SK-N-SH treated with all-trans-retinoic acid at 6 μM for 48 hours (cell line): ENCODE data around the gene CXCR6.

Source experiments
- ATAC-seq: fragments of 200-7000 bp; cut with Tn5 transposase; 3 replicates; pipeline ENCODE4 v1.9.1; 2020; ENCODE audit warnings: mild to moderate bottlenecking, moderate library complexity
- ARNTL ChIP-seq: fragments of 450-650 bp; formaldehyde crosslinking; IDR thresholded peaks from 2 replicates; pipeline ENCODE4 v1.5.0; 2020; ENCODE audit warnings: low read depth, mild to moderate bottlenecking, moderate library complexity, borderline replicate concordance
- BACH2 ChIP-seq: fragments of 250-450 bp; sonication (Bioruptor Pico); IDR thresholded peaks from 2 replicates; pipeline ENCODE4 v1.9.0; 2021; ENCODE audit warnings: mild to moderate bottlenecking, borderline replicate concordance
- CREB5 ChIP-seq: fragments of 250-450 bp; sonication (Bioruptor Pico); IDR thresholded peaks from 2 replicates; pipeline ENCODE4 v1.5.1; 2020; ENCODE audit warnings: low read depth, mild to moderate bottlenecking, moderate library complexity
- CSDC2 ChIP-seq: fragments of 250-450 bp; sonication (Bioruptor Pico); IDR thresholded peaks from 2 replicates; pipeline ENCODE4 v1.5.0; 2020; ENCODE audit warnings: mild to moderate bottlenecking, moderate library complexity
- CSRNP3 ChIP-seq: fragments of 250-450 bp; sonication (Bioruptor Pico); IDR thresholded peaks from 2 replicates; pipeline ENCODE4 v1.5.1; 2021; ENCODE audit warnings: mild to moderate bottlenecking, moderate library complexity
- ESRRG ChIP-seq: fragments of 250-450 bp; sonication (Bioruptor Pico); IDR thresholded peaks from 2 replicates; pipeline ENCODE4 v1.6.1; 2021; ENCODE audit warnings: mild to moderate bottlenecking
- GLIS3 ChIP-seq: fragments of 250-450 bp; sonication (Bioruptor Pico); IDR thresholded peaks from 2 replicates; pipeline ENCODE4 v1.5.0; 2020; ENCODE audit warnings: mild to moderate bottlenecking, moderate library complexity
- ISL1 ChIP-seq: fragments of 250-450 bp; sonication (Bioruptor Pico); IDR thresholded peaks from 2 replicates; pipeline ENCODE4 v2.1.2; 2022; ENCODE audit warnings: mild to moderate bottlenecking, moderate library complexity
- OSR1 ChIP-seq: fragments of 250-450 bp; sonication (Bioruptor Pico); IDR thresholded peaks from 2 replicates; pipeline ENCODE4 v1.8.0; 2022; ENCODE audit warnings: moderate library complexity, mild to moderate bottlenecking, inconsistent platforms
- POU6F1 ChIP-seq: fragments of 250-450 bp; sonication (Bioruptor Pico); IDR thresholded peaks from 2 replicates; pipeline ENCODE4 v1.8.0; 2021; ENCODE audit warnings: low read depth, mild to moderate bottlenecking, moderate library complexity, borderline replicate concordance
- PPARA ChIP-seq: fragments of 250-450 bp; sonication (Bioruptor Pico); IDR thresholded peaks from 2 replicates; pipeline ENCODE4 v1.5.0; 2020; ENCODE audit warnings: mild to moderate bottlenecking, borderline replicate concordance
- SNAI2 ChIP-seq: fragments of 250-450 bp; sonication (Bioruptor Pico); IDR thresholded peaks from 2 replicates; pipeline ENCODE4 v1.5.0; 2020; ENCODE audit warnings: mild to moderate bottlenecking, moderate library complexity
- TOX ChIP-seq: fragments of 250-450 bp; sonication (Bioruptor Pico); IDR thresholded peaks from 2 replicates; pipeline ENCODE4 v1.8.0; 2021; ENCODE audit warnings: mild to moderate bottlenecking, moderate library complexity, borderline replicate concordance
- TSHZ2 ChIP-seq: fragments of 250-450 bp; sonication (Bioruptor Pico); IDR thresholded peaks from 2 replicates; pipeline ENCODE4 v1.5.0; 2020; ENCODE audit warnings: mild to moderate bottlenecking, moderate library complexity
- ZC3H10 ChIP-seq: fragments of 250-450 bp; sonication (Bioruptor Pico); IDR thresholded peaks from 2 replicates; pipeline ENCODE4 v1.5.1; 2021; ENCODE audit warnings: mild to moderate bottlenecking, moderate library complexity
- ZFP3 ChIP-seq: fragments of 250-450 bp; sonication (Bioruptor Pico); IDR thresholded peaks from 2 replicates; pipeline ENCODE4 v1.5.0; 2020; ENCODE audit warnings: mild to moderate bottlenecking, moderate library complexity
- ZFP30 ChIP-seq: fragments of 450-650 bp; formaldehyde crosslinking; IDR thresholded peaks from 2 replicates; pipeline ENCODE4 v1.5.0; 2022; ENCODE audit warnings: mild to moderate bottlenecking, moderate library complexity
- ZNF70 ChIP-seq: fragments of 450-650 bp; formaldehyde crosslinking; IDR thresholded peaks from 2 replicates; pipeline ENCODE4 v1.5.0; 2020; ENCODE audit warnings: mild to moderate bottlenecking, moderate library complexity
- ZNF8 ChIP-seq: fragments of 450-650 bp; formaldehyde crosslinking; IDR thresholded peaks from 2 replicates; pipeline ENCODE4 v1.5.0; 2020; ENCODE audit warnings: mild to moderate bottlenecking, moderate library complexity
- TF ChIP-seq, protein P1 (sequence below): fragments of 250-450 bp; sonication (Bioruptor Pico); IDR thresholded peaks from 2 replicates; pipeline ENCODE4 v1.8.0; 2020; ENCODE audit warnings: mild to moderate bottlenecking, moderate library complexity, borderline replicate concordance

Gene CXCR6

GRCh38 chr3:45953536-45953935 lies 10.3 kb downstream of the CXCR6 start:
- TF ChIP-seq PPARA, result no peak
- ATAC-seq, result no peak

DNA sequence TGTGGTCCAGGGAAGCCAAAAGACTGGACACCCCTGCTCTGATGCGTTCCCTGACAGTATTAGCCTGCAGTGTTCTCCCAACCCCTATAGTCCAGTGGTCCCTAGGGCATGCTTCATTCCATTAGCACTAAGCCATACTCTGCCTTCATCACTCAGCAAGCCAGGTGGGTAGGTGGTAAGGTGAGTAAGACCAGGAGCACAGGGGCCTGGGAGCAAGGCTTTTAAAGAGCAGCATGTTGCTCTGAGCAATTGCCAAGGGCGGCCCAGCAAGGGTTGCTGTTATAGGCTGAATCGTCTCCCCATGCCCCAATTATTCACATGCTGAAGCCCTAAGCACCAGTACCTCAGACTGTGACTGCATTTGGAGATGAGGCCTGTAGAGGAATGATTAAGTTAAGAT lies 11.0 kb downstream of the CXCR6 start:
- no peak for ATAC-seq
- TF ChIP-seq ESRRG (CRISPR knock-in tag) (no peak), OSR1 (CRISPR knock-in tag) (no peak), CSDC2 (CRISPR knock-in tag) (no peak), ZFP30 (CRISPR knock-in tag) (no peak)

GRCh38 chr3:45955017-45955647 lies 11.9 kb downstream of the CXCR6 start:
- TF ChIP-seq CREB5 (CRISPR knock-in tag) (no peak), ESRRG (CRISPR knock-in tag) (no peak), ZFP30 (CRISPR knock-in tag) (no peak), ZC3H10 (CRISPR knock-in tag) (no peak), TSHZ2 (CRISPR knock-in tag) (no peak), ZFP3 (CRISPR knock-in tag) (no peak), GLIS3 (CRISPR knock-in tag) (no peak), ZNF8 (CRISPR knock-in tag) (no peak), OSR1 (CRISPR knock-in tag) (no peak), POU6F1 (CRISPR knock-in tag) (no peak), BACH2 (no peak), ARNTL (CRISPR knock-in tag) (no peak), CSDC2 (CRISPR knock-in tag) (no peak), ZNF70 (CRISPR knock-in tag) (no peak), CSRNP3 (CRISPR knock-in tag) (no peak), SNAI2 (CRISPR knock-in tag) (no peak), PPARA (no peak), TOX (CRISPR knock-in tag) (no peak)
- TF ChIP-seq, protein P1, sequence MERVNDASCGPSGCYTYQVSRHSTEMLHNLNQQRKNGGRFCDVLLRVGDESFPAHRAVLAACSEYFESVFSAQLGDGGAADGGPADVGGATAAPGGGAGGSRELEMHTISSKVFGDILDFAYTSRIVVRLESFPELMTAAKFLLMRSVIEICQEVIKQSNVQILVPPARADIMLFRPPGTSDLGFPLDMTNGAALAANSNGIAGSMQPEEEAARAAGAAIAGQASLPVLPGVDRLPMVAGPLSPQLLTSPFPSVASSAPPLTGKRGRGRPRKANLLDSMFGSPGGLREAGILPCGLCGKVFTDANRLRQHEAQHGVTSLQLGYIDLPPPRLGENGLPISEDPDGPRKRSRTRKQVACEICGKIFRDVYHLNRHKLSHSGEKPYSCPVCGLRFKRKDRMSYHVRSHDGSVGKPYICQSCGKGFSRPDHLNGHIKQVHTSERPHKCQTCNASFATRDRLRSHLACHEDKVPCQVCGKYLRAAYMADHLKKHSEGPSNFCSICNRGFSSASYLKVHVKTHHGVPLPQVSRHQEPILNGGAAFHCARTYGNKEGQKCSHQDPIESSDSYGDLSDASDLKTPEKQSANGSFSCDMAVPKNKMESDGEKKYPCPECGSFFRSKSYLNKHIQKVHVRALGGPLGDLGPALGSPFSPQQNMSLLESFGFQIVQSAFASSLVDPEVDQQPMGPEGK, result no peak
- ATAC-seq, result no peak

DNA sequence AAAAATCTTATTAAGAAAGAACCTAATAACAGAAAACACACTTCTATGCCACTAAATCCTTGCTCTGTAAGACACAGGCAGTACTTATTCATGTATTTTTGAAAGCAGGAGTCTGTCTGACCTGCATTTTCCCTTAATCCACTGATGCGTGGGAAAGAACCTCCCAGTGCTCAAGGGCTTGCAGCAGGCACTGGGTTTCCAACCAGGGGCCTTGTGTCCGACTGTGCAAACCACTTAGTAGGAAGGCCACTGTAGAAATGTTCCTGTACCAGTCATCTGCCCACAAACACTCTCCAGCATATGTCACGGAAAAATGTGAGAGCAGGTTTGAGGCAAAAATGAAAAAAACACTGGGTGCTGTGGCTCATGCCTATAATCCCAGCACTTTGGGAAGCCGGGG lies 12.4 kb downstream of the CXCR6 start:
- no peak for ATAC-seq
- TF ChIP-seq ZNF8 (CRISPR knock-in tag), result no peak
- no peak for TF ChIP-seq ISL1 (CRISPR knock-in tag)
- no peak for TF ChIP-seq ZC3H10 (CRISPR knock-in tag)
- TF ChIP-seq POU6F1 (CRISPR knock-in tag), result no peak
- no peak for TF ChIP-seq TOX (CRISPR knock-in tag)
